ENCODE data around the gene GPR37L1. TPM values are rescaled to one million over a fixed set of nuclear protein-coding genes. Genes with fewer than 3 reads are reported as not detected.

Gene GPR37L1
- total and polyA plus RNA-seq, 2 of the 4 experiments (the other 2 are of a cell fraction): 0.02 TPM; not detected in 1

DNA sequence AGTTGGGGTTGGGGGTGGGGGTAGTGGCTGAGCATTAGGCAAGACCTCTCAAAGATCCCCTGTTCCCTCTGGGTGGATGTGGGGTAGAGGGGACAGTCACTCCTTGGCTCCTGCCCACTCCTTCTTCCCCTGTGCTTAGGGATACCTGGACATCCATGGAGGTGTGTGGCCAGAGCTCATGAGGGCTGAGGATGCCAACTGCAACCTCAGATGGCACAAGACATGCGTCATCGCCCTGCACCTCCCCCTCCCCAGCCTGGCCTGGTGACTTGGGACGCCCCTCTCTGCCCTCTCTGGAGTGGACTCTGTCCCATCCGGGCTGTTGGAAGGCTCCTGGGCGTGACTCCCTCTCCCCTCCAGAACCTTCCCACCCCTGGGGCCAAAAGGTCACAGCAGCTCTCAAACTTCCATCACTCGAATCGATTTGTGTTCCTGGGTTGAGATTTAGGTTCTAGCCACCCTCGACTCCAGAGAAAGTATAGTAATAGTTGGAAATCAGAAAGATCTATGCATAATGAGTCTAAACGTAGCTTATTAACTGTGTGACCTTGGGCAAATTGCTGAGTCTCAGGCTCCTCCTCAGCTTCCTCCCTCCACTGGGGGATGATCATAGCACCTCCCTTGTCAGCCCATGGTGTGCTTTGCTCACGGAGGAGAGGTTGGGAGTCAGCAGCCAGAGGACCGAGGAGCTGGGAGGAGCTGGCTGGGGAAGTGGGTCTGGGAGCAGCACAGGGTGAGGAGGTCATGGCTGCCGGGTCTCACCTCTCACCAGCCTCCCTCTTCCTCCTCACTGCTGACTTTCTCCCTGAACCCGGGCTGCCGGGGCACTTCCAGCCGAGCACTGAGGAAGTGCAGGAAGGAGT lies 39.9 kb downstream of the GPR37L1 start:
- no peaks in the 10 kb centered on the region for H3K4me1 ChIP-seq (ENCODE audit: control insufficient read depth, insufficient read depth, low read length)
- H3K27ac ChIP-seq (ENCODE audit: insufficient read depth, low read length): no peak overlapping the region
- no peak overlapping the region for H2AFZ ChIP-seq (replicated peaks; ENCODE audit: low read length, poor library complexity)
- no peak overlapping the region for H4K5ac ChIP-seq (ENCODE audit: low read depth, low read length)
- H2BK5ac ChIP-seq (ENCODE audit: low read depth, low read length, poor library complexity, severe bottlenecking): no peak overlapping the region
- H3K4me3 ChIP-seq (ENCODE audit: insufficient read depth, low read depth, low read length): no peak overlapping the region
- BruUV-seq (replicated peaks): no TSS peak
- H2AK9ac ChIP-seq (replicated peaks; ENCODE audit: low read depth, low read length, poor library complexity): no peak overlapping the region
- H3K18ac ChIP-seq (ENCODE audit: low read depth, low read length): no peak overlapping the region
- no peak for ATAC-seq (ENCODE audit: low read depth)
- no peak overlapping the region for H2BK15ac ChIP-seq (ENCODE audit: low read depth, low read length)
- ChIA-PET POLR2A (ENCODE audit: unreplicated experiment) (no interaction called here), CTCF (interaction anchor here (0.6 to 1.0 kb wide), 2 partner anchors 8 to 466 kb away, joined by 3 to 5 read pairs; no protein-coding TSS in a partner anchor)
- no peak overlapping the region for H3K56ac ChIP-seq (ENCODE audit: extremely low read depth, insufficient read depth, low read length)
- H3K9ac ChIP-seq (ENCODE audit: low read depth, low read length): no peak overlapping the region
- H3K4ac ChIP-seq (ENCODE audit: low read depth, low read length): no peak overlapping the region
- no peaks in the 10 kb centered on the region for H3K9me1 ChIP-seq (ENCODE audit: insufficient read depth, low read length)
- no peak overlapping the region for H4K91ac ChIP-seq (ENCODE audit: insufficient read depth, low read depth, low read length)
- in situ Hi-C loops (cut with MboI; ENCODE audit: low sequenced_read_pairs) (no loop called here), dilution Hi-C loops (cut with HindIII; ENCODE audit: low sequenced_read_pairs, unreplicated experiment) (no loop called here), intact Hi-C loops (cut with micrococcal nuclease) (loop anchor here (10.0 kb wide), 1 partner anchor 888 kb away; no protein-coding TSS in a partner anchor)
- TF ChIP-seq CHD1 (IDR thresholded peaks at IDR 0.05; ENCODE audit: low read depth, low read length) (no peak), MAZ (IDR thresholded peaks at IDR 0.05; ENCODE audit: borderline replicate concordance, low read depth, low read length) (no peak), FOS (IDR thresholded peaks at IDR 0.05; ENCODE audit: low read depth, low read length) (no peak)
- DNase-seq: no peak
- H3K79me1 ChIP-seq (ENCODE audit: low read depth in 1 of 2, low read length in 2 of 2): no peaks in the 10 kb centered on the region
- WGBS, 2 experiments (ENCODE audit: extremely low coverage in 2 of 2, insufficient read length in 1 of 2): 40% methylated on average over 1 of the region's 15 CpGs; no CpG with 5 or more reads in 1 of the 2 experiments
- H3K14ac ChIP-seq (replicated peaks; ENCODE audit: low read depth, low read length): no peak overlapping the region
- H3K36me3 ChIP-seq (ENCODE audit: control insufficient read depth, insufficient read depth, low read length): no peaks in the 10 kb centered on the region
- H2BK120ac ChIP-seq (ENCODE audit: low read depth, low read length): no peak overlapping the region
- no peak overlapping the region for H2AK5ac ChIP-seq (ENCODE audit: low read depth, low read length)
- H3K9me3 ChIP-seq (ENCODE audit: control insufficient read depth, insufficient read depth, low read length): no peaks in the 10 kb centered on the region
- no peak overlapping the region for H3K23ac ChIP-seq (ENCODE audit: low read depth, low read length)
- no peaks in the 10 kb centered on the region for H4K20me1 ChIP-seq (ENCODE audit: insufficient read depth, low read length)
- no peak overlapping the region for H3K4me2 ChIP-seq (ENCODE audit: low read depth, low read length)
- no peak overlapping the region for H4K8ac ChIP-seq (ENCODE audit: low read depth in 2 of 2, low read length in 2 of 2)
- no peak overlapping the region for H2BK20ac ChIP-seq (ENCODE audit: low read depth, low read length)
- peaks cover 35% of the 10 kb centered on the region for H3K27me3 ChIP-seq (ENCODE audit: control insufficient read depth, insufficient read depth, low read length)

Data from IMR-90 (cell line).